22Rv1 (cell line): ENCODE results near the gene HAPSTR1.

ENCODE experiments used
- H3K27ac ChIP-seq: fragments of 450-650 bp; 2 replicates; pipeline ENCODE4 v1.5.1; 2017
- CTCF ChIP-seq: fragments of 450-650 bp; IDR thresholded peaks from 2 replicates; pipeline ENCODE4 v1.5.1; 2017; ENCODE audit warnings: mild to moderate bottlenecking
- ZFX ChIP-seq: fragments of 450-650 bp; IDR thresholded peaks from 2 replicates; pipeline ENCODE4 v1.6.1; 2017; ENCODE audit warnings: antibody characterized with exemption, borderline replicate concordance

Gene HAPSTR1

GRCh38 chr16:9105189-9105588, 13.7 kb downstream of the HAPSTR1 start:
- H3K27ac ChIP-seq = no peak overlapping the region

GRCh38 chr16:9107025-9107970, 15.9 kb downstream of the HAPSTR1 start:
- no peak overlapping the region for H3K27ac ChIP-seq
- TF ChIP-seq CTCF (no peak), ZFX (no peak)

More at GRCh38 chr16:9105189-9105588, 13.7 kb downstream of the HAPSTR1 start:
- TF ChIP-seq CTCF (no peak), ZFX (no peak)

GRCh38 chr16:9109255-9109654, 17.8 kb downstream of the HAPSTR1 start:
- H3K27ac ChIP-seq = no peak overlapping the region
- TF ChIP-seq ZFX (no peak), CTCF (no peak)

GRCh38 chr16:9112166-9112843, 20.9 kb downstream of the HAPSTR1 start:
- TF ChIP-seq ZFX = no peak
- TF ChIP-seq CTCF = no peak
- H3K27ac ChIP-seq = peak overlapping the region; percentile 68

GRCh38 chr16:9112844-9113186, 21.4 kb downstream of the HAPSTR1 start:
- TF ChIP-seq ZFX (no peak), CTCF (no peak)
- peak overlapping the region; percentile 68 for H3K27ac ChIP-seq

- TF ChIP-seq ZFX (no peak), CTCF (no peak)
- no peak overlapping the region for H3K27ac ChIP-seq
Observed at GRCh38 chr16:9113707-9114106, 22.3 kb downstream of the HAPSTR1 start.

GRCh38 chr16:9114112-9114511, 22.7 kb downstream of the HAPSTR1 start:
- TF ChIP-seq ZFX (no peak), CTCF (no peak)
- no peak overlapping the region for H3K27ac ChIP-seq
